HUDEP-2 (cell line): ENCODE measurements around the gene TSPAN18.

ENCODE experiments used
- DNase-seq, 76 experiments: peaks; one replicate each; lab custom pipeline; 2025; ENCODE audit not compliant: unreplicated experiment in 76 of 76; lab: John Stamatoyannopoulos, UW

TSPAN18 gene

DNA sequence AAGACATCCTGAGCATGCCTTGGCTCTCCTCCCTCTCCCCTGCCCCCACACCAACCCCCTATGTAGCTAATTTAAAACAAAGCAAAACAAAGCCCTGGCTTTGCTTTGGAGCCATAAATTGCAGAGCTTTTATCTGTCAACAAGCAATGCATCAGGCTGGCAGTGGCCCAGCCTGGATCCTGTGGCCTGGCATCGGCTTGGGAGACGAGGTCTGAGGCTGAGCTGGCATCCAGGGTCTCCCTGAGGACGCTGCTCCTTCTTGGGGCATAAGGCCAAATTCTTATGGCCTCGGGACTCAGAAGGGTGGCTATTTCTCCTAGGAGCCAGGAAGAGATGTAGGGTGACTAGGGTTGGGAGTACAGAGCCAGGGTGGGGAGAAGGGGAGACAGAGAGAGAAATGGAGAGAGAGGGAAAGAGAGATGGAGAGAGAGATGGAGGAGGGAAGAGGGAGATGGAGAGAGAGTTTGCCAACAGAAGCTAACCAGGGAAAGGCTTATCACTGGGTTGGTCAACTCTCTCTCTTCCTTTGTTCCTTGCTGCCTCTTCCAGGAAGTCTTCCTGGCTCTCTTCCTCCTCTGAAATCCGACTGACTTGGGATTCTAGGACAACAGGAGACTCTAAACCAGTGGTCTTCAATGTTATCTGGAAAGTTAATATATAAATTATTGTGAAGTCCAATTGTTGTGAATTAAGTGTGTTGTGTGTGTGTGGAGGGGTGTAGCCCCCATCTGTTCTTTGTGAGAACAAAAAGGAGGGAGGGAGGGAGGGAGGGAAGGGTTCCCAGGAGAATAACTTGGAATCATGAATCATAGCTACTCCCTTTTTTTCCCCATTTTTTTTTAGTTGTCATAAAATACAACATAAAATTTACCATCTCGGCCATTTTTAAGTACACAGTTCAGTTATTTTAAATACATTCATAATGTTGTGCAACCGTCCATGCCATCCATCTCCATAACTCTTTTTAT, 29.1 kb downstream of the TSPAN18 start:
- no peak for DNase-seq

DNA sequence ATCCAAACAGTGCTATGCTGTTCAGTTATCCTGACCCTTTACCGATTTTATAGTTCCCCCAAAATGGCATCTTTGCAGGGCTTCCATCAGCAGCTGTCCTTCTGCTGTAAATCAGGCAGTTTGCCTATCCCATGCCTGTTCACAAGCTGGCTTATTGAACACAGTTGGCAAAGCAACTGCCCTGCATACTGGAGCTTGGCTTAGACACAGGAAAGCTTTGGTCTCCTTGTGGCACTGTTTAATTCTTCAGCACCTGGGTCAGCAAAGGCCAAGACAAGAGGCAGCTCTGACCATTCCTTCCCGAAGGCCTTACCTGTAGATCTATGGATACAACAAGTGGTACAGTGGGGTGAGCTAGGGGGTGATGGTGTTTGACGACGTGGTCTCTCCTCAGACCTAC, 32.2 kb downstream of the TSPAN18 start:
- no peak for DNase-seq

DNA sequence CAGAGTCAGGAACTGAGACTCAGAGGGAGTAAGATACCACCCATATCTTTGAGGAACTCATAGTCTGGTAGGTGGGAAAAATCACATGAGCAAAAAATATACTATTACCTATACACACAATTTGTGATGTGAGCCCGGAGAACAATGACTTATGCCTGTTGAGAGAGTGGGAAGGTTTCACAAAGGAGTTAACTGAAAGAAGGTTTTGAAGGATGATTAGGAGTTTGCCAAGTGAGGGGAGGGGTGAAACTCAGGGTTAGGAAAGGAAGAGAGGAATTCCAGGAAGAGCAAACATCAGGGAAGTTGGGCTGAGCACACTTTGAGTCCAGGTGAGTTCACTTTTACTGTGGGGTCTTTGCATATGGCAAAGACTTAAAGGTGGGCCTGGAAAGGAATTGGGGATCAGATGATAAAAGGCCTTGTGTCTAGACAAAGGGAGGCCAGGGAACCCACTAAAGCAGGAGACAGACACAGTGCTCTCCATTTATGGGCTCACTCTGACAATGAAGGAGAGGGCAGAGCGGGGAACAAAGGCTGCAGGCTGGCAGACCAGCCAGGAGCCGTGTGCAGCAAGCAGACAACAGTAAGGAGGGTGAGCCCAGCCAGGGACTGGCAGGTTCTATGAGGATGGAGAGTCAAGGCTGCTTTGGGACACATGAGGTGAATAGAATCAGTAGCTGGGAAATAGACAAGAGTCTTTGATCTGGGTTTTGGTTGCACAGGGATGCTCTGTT, 33.1 kb downstream of the TSPAN18 start:
- DNase-seq = no peak

DNA sequence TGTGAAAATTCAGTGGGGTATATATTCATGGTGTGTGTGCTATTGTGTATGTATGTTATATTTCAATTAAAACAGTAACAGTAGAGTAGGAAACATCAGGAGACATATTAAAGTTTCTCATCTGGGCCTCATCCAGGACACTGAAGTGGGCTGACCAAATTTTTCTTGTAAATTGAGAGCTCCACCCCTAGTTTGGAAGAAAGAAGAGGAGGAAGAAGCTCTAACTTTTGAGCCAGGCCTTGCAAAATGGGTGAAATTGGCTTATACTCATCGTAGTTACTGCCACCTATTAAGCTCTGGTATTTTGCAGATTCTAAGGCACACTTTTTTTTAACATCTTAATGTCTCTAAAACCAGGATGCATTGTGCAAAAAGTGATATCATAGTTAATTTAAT, 33.7 kb downstream of the TSPAN18 start:
- DNase-seq = no peak

GRCh38 chr11:44760917-44761550, 34.3 kb downstream of the TSPAN18 start:
- peak in 57 of 76 experiments; percentile 4 to 67 (median 28) for DNase-seq

- DNase-seq = no peak
These were observed 34.8 kb downstream of the TSPAN18 start for GRCh38 chr11:44761551-44761961.

- no peak for DNase-seq
These were observed 36.5 kb downstream of the TSPAN18 start for GRCh38 chr11:44763121-44763820.

- no peak for DNase-seq
These were observed 37.8 kb downstream of the TSPAN18 start for GRCh38 chr11:44764583-44764982.

DNA sequence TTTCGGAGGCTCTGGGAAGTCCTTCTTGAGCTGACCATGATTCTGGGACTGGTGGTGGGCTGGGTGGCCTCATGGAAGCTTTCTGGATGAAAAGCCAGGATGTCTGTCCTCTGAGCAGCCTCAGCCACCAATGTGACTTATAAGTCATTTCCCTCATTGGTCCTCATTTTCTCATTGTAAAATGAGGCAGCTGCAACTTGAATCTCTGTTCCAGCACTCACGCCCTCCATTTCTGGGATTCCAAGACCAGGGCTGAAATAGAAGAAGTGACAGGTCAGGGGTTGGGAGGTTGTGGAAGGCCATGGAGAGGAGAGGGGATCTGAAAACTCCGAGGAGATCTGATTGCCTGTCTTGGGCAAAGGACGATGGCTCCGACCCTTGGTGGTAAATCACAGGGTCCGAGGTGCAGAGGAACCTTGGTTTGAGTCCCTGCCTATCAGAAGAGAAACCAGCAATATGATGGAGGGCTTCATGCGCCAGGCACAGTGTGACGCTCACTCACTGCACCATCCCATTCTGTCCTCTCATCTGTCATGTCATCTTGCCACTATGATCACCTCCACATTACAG, 38.3 kb downstream of the TSPAN18 start:
- no peak for DNase-seq

DNA sequence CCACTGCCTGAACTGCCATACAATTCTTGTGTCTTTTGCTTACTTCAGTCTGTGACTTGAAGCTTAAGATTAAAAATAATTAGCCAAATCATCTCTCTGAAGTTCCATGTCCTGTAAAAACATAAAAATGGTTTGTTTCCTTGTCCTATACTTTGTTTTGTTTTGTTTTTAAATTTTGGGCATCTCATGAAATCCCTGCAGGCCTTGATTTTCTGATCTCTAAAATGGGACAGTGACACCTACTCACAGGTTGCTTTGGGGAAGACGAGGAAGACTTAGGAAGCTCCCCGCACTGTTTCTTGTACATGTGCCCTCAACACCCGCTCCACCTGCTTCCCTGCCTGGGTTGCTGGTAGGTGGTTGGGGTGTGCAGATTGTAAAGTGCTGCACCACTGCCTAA, 38.9 kb downstream of the TSPAN18 start:
- no peak for DNase-seq

- peak in 53 of 76 experiments; percentile 10 to 72 (median 33) for DNase-seq
These were observed 39.6 kb downstream of the TSPAN18 start for GRCh38 chr11:44766112-44766971.

GRCh38 chr11:44766972-44767278, 40.2 kb downstream of the TSPAN18 start:
- DNase-seq = no peak

DNA sequence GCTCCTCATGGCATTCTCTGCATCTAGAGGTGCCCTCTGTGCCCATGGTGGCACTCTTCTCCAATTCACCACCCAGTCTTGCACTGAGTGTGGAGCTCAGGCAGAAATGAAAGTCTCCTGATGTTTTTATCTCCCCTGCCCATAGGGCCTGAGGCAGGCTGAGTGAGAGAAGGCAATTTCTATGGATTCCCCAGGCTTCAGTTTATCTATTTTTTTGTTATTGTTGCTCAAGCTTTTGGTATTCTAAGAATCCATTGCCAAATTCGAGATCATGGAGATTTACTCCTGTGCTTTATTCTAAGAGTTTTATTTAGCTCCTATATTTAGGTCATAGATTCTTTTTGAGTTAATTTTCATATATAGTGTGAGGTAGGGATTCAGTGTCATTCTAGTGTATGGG, 40.7 kb downstream of the TSPAN18 start:
- DNase-seq = no peak

GRCh38 chr11:44770401-44770800, 43.6 kb downstream of the TSPAN18 start:
- no peak for DNase-seq

DNA sequence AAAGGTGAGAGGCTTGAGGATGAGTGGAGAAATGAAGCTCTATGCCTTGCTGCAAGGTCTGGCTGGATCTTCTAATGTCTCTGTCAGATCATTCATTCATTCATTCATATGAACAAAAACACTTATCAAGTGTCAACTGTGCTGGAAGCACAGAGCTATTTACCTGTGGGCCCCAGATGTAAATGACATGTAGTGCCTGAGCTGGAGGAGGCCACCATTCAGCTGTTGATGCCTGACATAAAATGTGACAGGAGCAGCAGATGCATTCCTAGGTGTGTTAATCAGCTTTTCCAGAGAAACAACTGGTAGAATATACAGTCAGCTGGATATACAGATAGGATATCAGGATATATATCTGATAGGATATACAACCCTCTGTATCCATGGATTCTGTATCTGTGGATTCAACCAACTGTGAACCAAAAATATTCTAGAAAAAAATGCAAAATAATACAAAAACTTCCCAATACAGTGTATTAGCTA, 44.5 kb downstream of the TSPAN18 start:
- no peak for DNase-seq

DNA sequence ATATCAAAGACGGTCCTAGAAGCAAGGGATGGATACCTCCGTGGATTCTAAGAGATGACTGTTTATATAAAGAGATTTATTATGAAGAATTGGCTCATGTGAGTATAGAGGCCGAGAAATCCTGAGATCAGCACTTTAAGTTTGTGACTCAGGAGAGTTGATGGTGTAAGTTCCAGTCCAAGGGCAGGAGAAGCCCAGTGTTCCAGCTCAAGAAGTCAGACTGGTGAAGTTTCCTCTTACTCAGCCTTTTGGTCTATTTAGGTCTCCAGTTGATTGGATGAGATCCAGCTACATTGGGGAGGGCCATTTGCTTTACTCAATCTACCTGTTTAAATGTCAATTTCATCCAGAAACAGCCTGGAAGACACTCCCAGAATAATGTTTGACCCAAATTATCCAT, 45.1 kb downstream of the TSPAN18 start:
- DNase-seq = no peak

DNA sequence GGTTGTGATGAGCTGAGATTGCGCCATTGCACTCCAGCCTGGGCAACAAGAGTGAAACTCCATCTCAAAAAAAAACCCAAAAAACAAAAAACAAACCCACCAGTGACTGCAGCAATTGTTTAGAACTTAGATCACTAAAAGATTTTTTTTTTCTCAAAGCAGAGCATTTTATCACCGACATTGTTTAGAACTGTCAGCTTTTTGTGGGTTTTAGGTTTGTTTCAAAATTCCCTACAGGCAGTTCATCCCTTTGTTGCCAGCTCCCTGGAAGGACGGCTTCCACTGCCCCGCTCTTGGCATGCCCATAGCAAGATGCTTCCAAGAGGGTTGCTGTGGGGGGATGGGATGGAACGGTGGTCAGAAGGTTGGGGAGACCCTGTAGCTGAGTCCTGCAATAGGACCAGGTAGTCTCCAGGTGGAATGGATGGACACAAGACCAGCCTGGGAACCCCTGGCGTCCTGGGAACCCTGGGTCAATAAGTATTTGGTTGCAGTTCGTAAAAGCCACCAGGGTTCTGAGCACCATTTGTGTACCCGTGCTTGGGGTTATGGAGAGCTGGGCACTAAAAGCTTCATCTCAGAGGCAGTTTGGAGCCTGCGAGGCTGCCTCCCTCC, 46.7 kb downstream of the TSPAN18 start:
- no peak for DNase-seq

GRCh38 chr11:44774108-44774507, 47.3 kb downstream of the TSPAN18 start:
- DNase-seq = no peak

DNA sequence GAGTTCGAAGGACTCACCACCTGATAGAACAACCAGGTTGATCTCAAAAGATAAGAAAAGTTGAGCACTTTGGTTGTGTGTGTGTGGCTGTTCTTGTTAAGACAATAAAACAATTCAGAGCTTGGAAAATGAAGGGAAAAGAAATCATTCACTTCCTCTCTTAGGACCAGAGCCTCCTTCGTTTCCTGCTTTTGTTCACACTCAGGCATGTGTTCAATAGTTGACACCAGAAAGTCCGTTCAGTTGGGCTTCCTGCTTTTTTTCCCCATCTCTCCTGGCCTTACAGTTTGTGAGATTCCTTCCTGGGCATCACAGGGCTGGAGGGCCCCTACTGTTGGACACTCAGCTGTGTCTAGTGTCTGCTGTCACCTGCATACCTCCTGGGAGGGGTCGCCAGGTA, 48.0 kb downstream of the TSPAN18 start:
- no peak for DNase-seq
